Loucy (cell line): ENCODE measurements around the gene CYTL1.
"Not testable (repeated sequence)": the region's sequence is repeated elsewhere in the genome, so short reads cannot be mapped to it uniquely, and the experiment has no call there.

Experiments used
- H2AFZ ChIP-seq: fragments of 200-600 bp; sonication (generic); 2 replicates; pipeline ENCODE4 v1.6.0; 2016; ENCODE audit warnings: antibody characterized with exemption, mild to moderate bottlenecking, low read length, moderate library complexity
- H3F3A ChIP-seq: fragments of 200-600 bp; 2 replicates; pipeline ENCODE4 v1.6.0; 2016; ENCODE audit warnings: antibody characterized with exemption, low read depth, mild to moderate bottlenecking
- H3K27me3 ChIP-seq: fragments of 200-600 bp; sonication (generic); 2 replicates; pipeline ENCODE4 v1.6.1; 2014; ENCODE audit warnings: low read length, mild to moderate bottlenecking; ENCODE audit not compliant: insufficient read depth, poor library complexity, severe bottlenecking
- H3K36me3 ChIP-seq: fragments of 200-600 bp; sonication (generic); 2 replicates; pipeline ENCODE4 v1.6.1; 2016; ENCODE audit warnings: low read length; ENCODE audit not compliant: insufficient read depth
- H3K4me1 ChIP-seq: fragments of 200-600 bp; sonication (generic); 2 replicates; pipeline ENCODE4 v1.5.1; 2014; ENCODE audit warnings: low read length, mild to moderate bottlenecking; ENCODE audit not compliant: insufficient read depth, poor library complexity, severe bottlenecking
- H3K4me2 ChIP-seq: fragments of 200-600 bp; sonication (generic); 2 replicates; pipeline ENCODE4 v1.6.0; 2014; ENCODE audit warnings: antibody characterized with exemption, low read length, low read depth, mild to moderate bottlenecking; ENCODE audit not compliant: poor library complexity, severe bottlenecking
- H3K4me3 ChIP-seq: fragments of 200-600 bp; sonication (generic); 2 replicates; pipeline ENCODE4 v1.5.1; 2014; ENCODE audit warnings: low read length, mild to moderate bottlenecking, mixed read lengths; ENCODE audit not compliant: poor library complexity, severe bottlenecking
- H3K79me2 ChIP-seq: fragments of 200-600 bp; sonication (generic); 2 replicates; pipeline ENCODE4 v1.6.1; 2014; ENCODE audit warnings: low read length; ENCODE audit not compliant: insufficient read depth
- H3K9ac ChIP-seq: fragments of 200-600 bp; sonication (generic); 2 replicates; pipeline ENCODE4 v1.6.0; 2014; ENCODE audit warnings: mild to moderate bottlenecking, low read depth, low read length, moderate library complexity; ENCODE audit not compliant: poor library complexity, severe bottlenecking
- H3K9me2 ChIP-seq: fragments of 200-600 bp; sonication (generic); replicated peaks from 2 replicates; pipeline ENCODE4 v1.6.1; 2016; ENCODE audit warnings: low read depth, low read length, mixed read lengths
- H3K9me3 ChIP-seq: fragments of 200-600 bp; sonication (generic); 2 replicates; pipeline ENCODE4 v1.6.1; 2014; ENCODE audit warnings: mild to moderate bottlenecking, antibody characterized with exemption, low read length, low read depth; ENCODE audit not compliant: insufficient read depth
- H4K20me1 ChIP-seq: fragments of 200-600 bp; sonication (generic); 2 replicates; pipeline ENCODE4 v1.6.0; 2014; ENCODE audit warnings: antibody characterized with exemption, low read length, mild to moderate bottlenecking; ENCODE audit not compliant: insufficient read depth, poor library complexity, severe bottlenecking
- CTCF ChIP-seq: fragments of 200-600 bp; sonication (generic); conservative IDR thresholded peaks from 2 replicates; pipeline ENCODE4 v1.5.1; 2014; ENCODE audit warnings: mild to moderate bottlenecking, antibody characterized with exemption, low read length
- EZH2phosphoT487 ChIP-seq: fragments of 200-600 bp; IDR thresholded peaks from 2 replicates; pipeline ENCODE4 v1.6.1; 2018; ENCODE audit warnings: antibody characterized with exemption, mild to moderate bottlenecking, moderate library complexity, borderline replicate concordance

CYTL1 gene, protein sequence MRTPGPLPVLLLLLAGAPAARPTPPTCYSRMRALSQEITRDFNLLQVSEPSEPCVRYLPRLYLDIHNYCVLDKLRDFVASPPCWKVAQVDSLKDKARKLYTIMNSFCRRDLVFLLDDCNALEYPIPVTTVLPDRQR

GRCh38 chr4:5019274-5019673 lies at the start of gene CYTL1:
Gene CYTL1, minus strand, starts transcription at chr4:5019458. Its CDS starts 13 bp downstream, at chr4:5019445.
- Histone ChIP-seq H2AFZ (no peak within 1 kb of the TSS), H3K4me1 (no peaks in the 10 kb centered on the region), H4K20me1 (no peaks in the 10 kb centered on the region), H3K4me3 (no peak within 1 kb of the TSS), H3K9me2 (no peaks in the 10 kb centered on the region), H3F3A (no peaks in the 10 kb centered on the region), H3K9me3 (no peaks in the 10 kb centered on the region; the same call in 1 of the 2 replicates), H3K27me3 (no peaks in the 10 kb centered on the region), H3K4me2 (no peak within 1 kb of the TSS), H3K36me3 (no peaks in the 10 kb centered on the region), H3K79me2 (no peaks in the 10 kb centered on the region), H3K9ac (no peak within 1 kb of the TSS)
- no peak for TF ChIP-seq EZH2phosphoT487
- no peak for TF ChIP-seq CTCF

GRCh38 chr4:5067908-5068307 lies 48.6 kb upstream of the CYTL1 start:
- H3K4me2 ChIP-seq, result no peak overlapping the region
- H2AFZ ChIP-seq, result no peak overlapping the region
- no peaks in the 10 kb centered on the region for H3K9me2 ChIP-seq
- H3K9me3 ChIP-seq, result peaks cover 2% of the 10 kb centered on the region; the same call in 1 of the 2 replicates
- no peak overlapping the region for H3K9ac ChIP-seq
- no peaks in the 10 kb centered on the region for H3K27me3 ChIP-seq
- TF ChIP-seq CTCF (no peak), EZH2phosphoT487 (no peak)
- no peak overlapping the region for H3K4me3 ChIP-seq
- H3K36me3 ChIP-seq, result no peaks in the 10 kb centered on the region
- H4K20me1 ChIP-seq, result no peaks in the 10 kb centered on the region
- no peaks in the 10 kb centered on the region for H3K4me1 ChIP-seq
- H3K79me2 ChIP-seq, result no peaks in the 10 kb centered on the region
- H3F3A ChIP-seq, result no peaks in the 10 kb centered on the region

GRCh38 chr4:5066968-5067367 lies 47.7 kb upstream of the CYTL1 start:
- not testable (repeated sequence) for H4K20me1 ChIP-seq, H3K9ac ChIP-seq, H3K4me1 ChIP-seq, H3K79me2 ChIP-seq, H3K4me3 ChIP-seq, H3K9me2 ChIP-seq, H3K4me2 ChIP-seq, H3K9me3 ChIP-seq, H2AFZ ChIP-seq, H3K27me3 ChIP-seq, H3F3A ChIP-seq, H3K36me3 ChIP-seq

DNA sequence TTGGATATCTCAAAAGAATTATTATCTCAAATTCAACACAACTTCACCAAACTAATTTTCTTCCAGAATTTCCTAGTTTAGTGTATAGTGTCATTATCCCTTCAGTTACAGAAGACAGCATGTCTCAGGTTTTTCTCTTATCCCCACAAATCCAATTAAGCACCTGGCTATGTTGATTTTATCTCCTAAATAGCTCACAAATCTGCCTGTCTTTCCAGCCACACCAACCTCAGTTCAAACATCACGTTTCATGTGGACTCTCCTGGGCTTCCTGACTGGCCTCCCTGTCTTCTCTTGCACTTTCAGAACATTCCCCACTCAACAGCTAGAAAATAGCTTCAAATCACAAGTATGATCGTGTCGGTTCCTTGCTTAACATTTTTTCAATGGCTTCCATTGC lies 46.8 kb upstream of the CYTL1 start:
- H3K79me2 ChIP-seq, result no peaks in the 10 kb centered on the region
- no peaks in the 10 kb centered on the region for H4K20me1 ChIP-seq
- H2AFZ ChIP-seq, result no peak overlapping the region
- TF ChIP-seq CTCF (no peak), EZH2phosphoT487 (no peak)
- H3K9me3 ChIP-seq, result peaks cover 2% of the 10 kb centered on the region; the same call in 1 of the 2 replicates
- no peaks in the 10 kb centered on the region for H3K27me3 ChIP-seq
- H3K9ac ChIP-seq, result no peak overlapping the region
- H3K36me3 ChIP-seq, result no peaks in the 10 kb centered on the region
- no peak overlapping the region for H3K4me3 ChIP-seq
- no peak overlapping the region for H3K4me2 ChIP-seq
- H3K4me1 ChIP-seq, result no peaks in the 10 kb centered on the region
- H3F3A ChIP-seq, result no peaks in the 10 kb centered on the region
- H3K9me2 ChIP-seq, result no peaks in the 10 kb centered on the region
